Mucosa of descending colon (tissue), 3 donors: ENCODE data around the gene GNG10. TPM values are rescaled to one million over a fixed set of nuclear protein-coding genes. Genes with fewer than 3 reads are reported as not detected.

Experiments
- ATAC-seq: fragments of 200-7000 bp; cut with Tn5 transposase; one replicate; pipeline ENCODE4 v1.9.1; 2020; ENCODE audit warnings: mild to moderate bottlenecking, moderate library complexity
- DNase-seq, 3 donors: peaks; one replicate each; pipeline ENCODE4 v3.0.0-alpha.2; 2020
- H3K36me3 ChIP-seq: fragments of 200-600 bp; one replicate; pipeline ENCODE4 v1.8.0; 2021; ENCODE audit warnings: low read depth, mild to moderate bottlenecking
- H3K4me1 ChIP-seq: fragments of 200-600 bp; one replicate; pipeline ENCODE4 v1.8.0; 2021; ENCODE audit warnings: low read depth, mild to moderate bottlenecking
- H3K4me3 ChIP-seq: fragments of 200-600 bp; one replicate; pipeline ENCODE4 v1.8.0; 2021; ENCODE audit warnings: mild to moderate bottlenecking
- H3K9me3 ChIP-seq: fragments of 200-600 bp; one replicate; pipeline ENCODE4 v1.8.0; 2021; ENCODE audit warnings: mild to moderate bottlenecking
- CTCF ChIP-seq: fragments of 200-600 bp; IDR thresholded peaks from one replicate; pipeline ENCODE4 v1.8.0; 2022; ENCODE audit warnings: antibody characterized with exemption, mild to moderate bottlenecking
- intact Hi-C, 2 donors: fragments of 100-400 bp; cut with DNase I in 1 of 2; cut with micrococcal nuclease in 1 of 2; formaldehyde crosslinking; loops; one replicate each; pipeline versions ENCODE4 v1.11.0 to v1.11.1; 2022; cut with DNase I, micrococcal nuclease
- total RNA-seq, 3 donors: library from RNA; stranded (reverse); fragmentation: NEBNext Ultra II Directional in 2 of 3; extraction: Animal tissue kit (Norgen Biotek cat#: 25700) in 2 of 3; gene quantifications; one replicate each; pipeline versions ENCODE4 v1.2.1 to v1.2.4, GENCODE V29; 2021 to 2023
- donor health status: DM: no; HTN: no; CAD: no; lungs with moderate emphysema.
- donor health status: DM: no; HTN: no; CAD: no.
- donor health status: DM: no; HTN: yes; CAD: no.

The GNG10 gene
- total RNA-seq, 3 donors from 2014 or later, result 16.7 to 33.1 (median 24.6) TPM

DNA sequence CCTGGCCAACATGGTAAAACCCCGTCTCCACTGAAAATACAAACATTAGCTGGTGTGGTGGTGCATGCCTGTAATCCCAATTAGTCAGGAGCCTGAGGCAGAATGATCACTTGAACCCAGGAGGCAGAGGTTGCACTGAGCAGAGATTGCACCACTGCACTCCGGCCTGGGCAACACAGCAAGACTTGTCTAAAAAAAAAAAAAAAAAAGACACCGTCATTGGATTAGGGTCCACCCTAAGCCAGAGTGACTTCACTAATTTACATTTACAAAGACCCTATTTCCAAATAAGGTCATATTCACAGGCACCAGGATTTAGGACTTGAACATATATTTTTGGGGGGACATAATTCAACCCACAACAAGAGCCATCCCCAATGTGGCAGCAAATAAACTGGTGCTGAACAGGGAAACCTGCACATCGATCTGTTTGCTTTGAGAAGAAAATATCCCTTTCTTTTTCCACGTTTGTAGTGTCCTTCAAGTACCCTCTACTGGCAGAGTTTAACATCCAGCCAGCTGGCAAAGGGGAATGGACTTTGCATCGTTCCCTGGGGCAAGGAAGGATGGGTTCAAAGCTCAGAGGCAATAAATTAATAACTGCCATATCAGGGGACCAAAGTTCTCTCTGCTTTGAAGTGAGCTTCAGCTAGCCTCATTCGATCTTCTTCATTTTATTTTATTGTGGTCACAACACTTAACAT is 34.0 kb upstream of the GNG10 start:
- Histone ChIP-seq H3K4me3 (no peak overlapping the region), H3K9me3 (no peaks in the 10 kb centered on the region), H3K36me3 (no peaks in the 10 kb centered on the region), H3K4me1 (peaks cover 4% of the 10 kb centered on the region)
- no peak for TF ChIP-seq CTCF
- peak; percentile 28 for ATAC-seq
- peak in 1 of 3 donors; percentile 56 for DNase-seq
- intact Hi-C loops, result no loop called here

DNA sequence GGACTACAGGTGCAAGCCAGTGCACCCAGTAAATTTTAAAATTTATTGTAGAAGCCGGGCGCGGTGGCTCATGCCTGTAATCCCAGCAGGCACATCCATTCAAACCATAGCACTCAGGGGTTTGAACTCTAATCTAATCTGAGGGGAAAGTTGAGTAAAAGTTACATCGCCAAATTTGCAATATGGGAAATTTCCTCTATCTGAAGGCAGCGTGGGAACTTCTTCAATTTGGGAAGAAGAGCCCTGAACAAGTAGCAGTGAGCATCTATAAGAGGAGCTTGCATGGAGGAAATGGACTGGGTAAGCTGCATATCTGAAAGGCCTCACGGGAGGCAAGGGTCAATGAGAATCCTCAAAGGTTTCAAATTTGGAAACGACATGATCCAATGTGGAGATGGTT is 33.0 kb upstream of the GNG10 start:
- H3K4me1 ChIP-seq, result peaks cover 8% of the 10 kb centered on the region
- no peaks in the 10 kb centered on the region for H3K9me3 ChIP-seq
- ATAC-seq, result no peak
- no peak overlapping the region for H3K4me3 ChIP-seq
- H3K36me3 ChIP-seq, result no peaks in the 10 kb centered on the region
- TF ChIP-seq CTCF, result no peak
- intact Hi-C loops, result no loop called here
- DNase-seq, result no peak

DNA sequence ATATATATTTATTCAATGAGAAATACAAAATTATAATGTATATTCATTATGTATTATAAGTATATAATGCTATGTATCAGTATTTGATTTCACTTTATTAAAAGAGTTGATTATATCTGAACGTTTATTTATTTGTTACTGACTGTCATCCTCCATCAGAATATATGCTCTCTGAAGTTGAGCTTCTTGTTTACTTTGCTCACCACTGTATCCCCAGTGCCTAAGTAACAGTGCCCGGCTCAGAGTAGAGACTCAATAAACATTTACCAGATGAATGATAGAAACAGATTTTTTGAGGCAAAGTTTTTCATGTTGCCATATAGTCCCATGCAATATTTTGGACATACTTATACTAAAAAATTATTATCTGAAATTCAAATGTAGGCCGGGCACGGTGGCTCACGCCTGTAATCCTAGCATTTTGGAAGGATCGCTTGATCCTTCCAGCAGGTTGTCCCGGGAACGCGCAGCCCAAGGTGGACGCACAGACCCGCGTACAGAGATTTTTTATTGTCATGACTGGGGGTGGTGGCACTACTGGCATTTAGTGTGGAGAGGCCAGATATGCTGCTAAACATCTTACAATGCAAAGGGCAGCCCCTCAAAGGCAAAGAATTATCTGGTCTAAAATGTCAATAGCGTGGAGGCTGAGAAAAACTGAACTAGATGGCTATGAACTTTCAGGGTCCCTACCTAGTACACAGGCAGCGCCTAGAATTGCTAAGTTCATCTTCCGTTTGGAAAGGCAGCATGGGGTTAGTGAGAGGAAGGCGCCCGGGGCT is 31.0 kb upstream of the GNG10 start:
- DNase-seq (peak in 1 of 3 donors; percentile 39), ATAC-seq (peak; percentile 39)
- intact Hi-C loops, result no loop called here

GRCh38 chr9:111630964-111631213 is 30.5 kb upstream of the GNG10 start:
- DNase-seq (no peak), ATAC-seq (no peak)
- H3K9me3 ChIP-seq, result no peaks in the 10 kb centered on the region
- peak overlapping the region; percentile 76 for H3K4me3 ChIP-seq
- no peaks in the 10 kb centered on the region for H3K36me3 ChIP-seq
- intact Hi-C loops, result no loop called here
- no peak for TF ChIP-seq CTCF
- H3K4me1 ChIP-seq, result peaks cover 20% of the 10 kb centered on the region

More for the DNA sequence above, 31.0 kb upstream of the GNG10 start:
- H3K4me1 ChIP-seq, result peaks cover 20% of the 10 kb centered on the region
- no peaks in the 10 kb centered on the region for H3K36me3 ChIP-seq
- H3K4me3 ChIP-seq, result no peak overlapping the region
- H3K9me3 ChIP-seq, result no peaks in the 10 kb centered on the region
- TF ChIP-seq CTCF, result no peak

DNA sequence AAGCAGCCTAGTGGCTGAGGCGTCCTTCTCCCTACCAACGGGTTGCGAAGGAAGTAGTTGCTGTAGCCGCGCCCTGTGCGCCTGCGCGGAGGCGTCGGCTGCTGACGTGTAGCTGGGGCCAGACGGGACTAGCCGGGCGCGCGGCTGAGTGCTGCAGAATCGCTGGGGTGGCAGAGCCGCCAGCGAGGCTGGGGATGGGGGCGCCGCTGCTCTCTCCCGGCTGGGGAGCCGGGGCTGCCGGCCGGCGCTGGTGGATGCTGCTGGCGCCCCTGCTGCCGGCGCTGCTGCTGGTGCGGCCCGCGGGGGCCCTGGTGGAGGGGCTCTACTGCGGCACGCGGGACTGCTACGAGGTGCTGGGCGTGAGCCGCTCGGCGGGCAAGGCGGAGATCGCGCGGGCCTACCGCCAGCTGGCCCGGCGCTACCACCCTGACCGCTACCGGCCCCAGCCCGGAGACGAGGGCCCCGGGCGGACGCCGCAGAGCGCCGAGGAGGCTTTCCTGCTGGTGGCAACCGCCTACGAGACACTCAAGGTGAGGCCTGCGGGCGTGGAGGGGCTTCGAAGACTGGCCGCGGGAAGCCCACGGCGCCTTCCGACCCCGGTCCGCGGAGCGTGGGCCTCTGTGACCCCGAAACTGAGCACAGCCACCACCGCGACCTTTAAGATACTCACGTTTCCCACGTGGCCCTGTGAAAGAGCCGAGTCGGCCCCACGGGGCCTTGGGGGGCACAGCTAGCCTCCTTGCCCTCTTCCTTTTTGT is 30.0 kb upstream of the GNG10 start, which contains the start of gene DNAJC25:
Gene DNAJC25 (plus strand): TSS at position 121 of the 758 bp plus-strand sequence. CDS start 74 bp downstream, at position 195.
- ATAC-seq (peak; percentile 98), DNase-seq (peak; percentile 96 to 99 (median 98))
- intact Hi-C loops, result no loop called here
- peak within 1 kb of the TSS; percentile 76 for H3K4me3 ChIP-seq
- no peaks in the 10 kb centered on the region for H3K9me3 ChIP-seq
- TF ChIP-seq CTCF, result no peak
- H3K36me3 ChIP-seq, result no peaks in the 10 kb centered on the region
- peaks cover 20% of the 10 kb centered on the region for H3K4me1 ChIP-seq
